LoVo (cell line): ENCODE data around the gene SFRP5.
A peak's percentile ranks its signal among the peaks of the same experiment; 100 is the strongest.

Experiments used
- DNase-seq: peaks from one replicate; pipeline ENCODE4 v3.0.0-alpha.2; 2016; ENCODE audit warnings: low spot score

SFRP5 gene

GRCh38 chr10:97763947-97764346 is 7.9 kb downstream of the SFRP5 start:
- no peak for DNase-seq

- DNase-seq: no peak
Observed at GRCh38 chr10:97763411-97763810, 8.4 kb downstream of the SFRP5 start.

- DNase-seq: no peak
Observed at GRCh38 chr10:97762816-97763215, 9.0 kb downstream of the SFRP5 start.

GRCh38 chr10:97762056-97762455 is 9.7 kb downstream of the SFRP5 start:
- DNase-seq: no peak

GRCh38 chr10:97761331-97761865 is 10.4 kb downstream of the SFRP5 start:
- no peak for DNase-seq

GRCh38 chr10:97760461-97761257 is 11.1 kb downstream of the SFRP5 start:
- DNase-seq: no peak

- DNase-seq: no peak
Observed at GRCh38 chr10:97759946-97760345, 11.9 kb downstream of the SFRP5 start.

GRCh38 chr10:97759158-97759887 is 12.5 kb downstream of the SFRP5 start:
- peak; percentile 40 for DNase-seq

GRCh38 chr10:97757471-97757870 is 14.3 kb downstream of the SFRP5 start:
- no peak for DNase-seq

GRCh38 chr10:97755718-97756117 is 16.1 kb downstream of the SFRP5 start:
- no peak for DNase-seq

GRCh38 chr10:97754726-97755125 is 17.1 kb downstream of the SFRP5 start:
- DNase-seq: no peak

- DNase-seq: no peak
Observed at GRCh38 chr10:97752956-97753355, 18.8 kb downstream of the SFRP5 start.

- no peak for DNase-seq
Observed at GRCh38 chr10:97748116-97748515, 23.7 kb downstream of the SFRP5 start.

- no peak for DNase-seq
Observed at GRCh38 chr10:97747573-97747972, 24.2 kb downstream of the SFRP5 start.

GRCh38 chr10:97744405-97745035 is 27.3 kb downstream of the SFRP5 start:
- DNase-seq: no peak

- DNase-seq: no peak
Observed at GRCh38 chr10:97743169-97743943, 28.4 kb downstream of the SFRP5 start.

- DNase-seq: no peak
Observed at GRCh38 chr10:97740613-97741012, 31.2 kb downstream of the SFRP5 start.

GRCh38 chr10:97738616-97739015 is 33.2 kb downstream of the SFRP5 start:
- DNase-seq: no peak

- no peak for DNase-seq
Observed at GRCh38 chr10:97737770-97738265, 34.0 kb downstream of the SFRP5 start.

- DNase-seq: peak; percentile 93
Observed at GRCh38 chr10:97736902-97737769, 34.7 kb downstream of the SFRP5 start, which contains the start of gene ZFYVE27. TSS of gene ZFYVE27 (plus strand) at chr10:97737128. CDS start at chr10:97738478, 1,350 bp downstream.
